AG04449 (cell line): ENCODE results near the gene RIMKLA.

ENCODE experiments used
- CTCF ChIA-PET: fragments of 350-600 bp; formaldehyde crosslinking; extraction: SDS; loops from one replicate; lab custom pipeline; 2021; ENCODE audit warnings: antibody characterized with exemption; lab: Yijun Ruan, JAX
- POLR2A ChIA-PET: fragments of 400-600, 350-600 bp; formaldehyde crosslinking; extraction: SDS; loops from one replicate; lab custom pipeline; 2020; ENCODE audit warnings: antibody characterized with exemption, inconsistent platforms; lab: Yijun Ruan, JAX
- DNase-seq: peaks from one replicate; pipeline ENCODE4 v3.0.0-alpha.2; 2010; ENCODE audit warnings: low read depth, low spot score
- H3K4me3 ChIP-seq: 2 replicates; pipeline ENCODE4 v1.5.1; 2011; ENCODE audit warnings: low read depth, mild to moderate bottlenecking, control low read depth, low read length
- TF ChIP-seq, protein P1 (sequence below): IDR thresholded peaks from one replicate; pipeline ENCODE4 v1.5.1; 2011; ENCODE audit warnings: mild to moderate bottlenecking, moderate library complexity, low read length, control low read depth, inconsistent platforms; ENCODE audit not compliant: insufficient read depth; ENCODE audit errors: missing control alignments

RIMKLA gene

GRCh38 chr1:42442662-42443061 lies 62.1 kb downstream of the RIMKLA start:
- CTCF ChIA-PET: no interaction called here
- no peak for DNase-seq

GRCh38 chr1:42449256-42449655 lies 68.7 kb downstream of the RIMKLA start:
- DNase-seq: no peak
- ChIA-PET CTCF (no interaction called here), POLR2A (no interaction called here)
- TF ChIP-seq, protein P1, sequence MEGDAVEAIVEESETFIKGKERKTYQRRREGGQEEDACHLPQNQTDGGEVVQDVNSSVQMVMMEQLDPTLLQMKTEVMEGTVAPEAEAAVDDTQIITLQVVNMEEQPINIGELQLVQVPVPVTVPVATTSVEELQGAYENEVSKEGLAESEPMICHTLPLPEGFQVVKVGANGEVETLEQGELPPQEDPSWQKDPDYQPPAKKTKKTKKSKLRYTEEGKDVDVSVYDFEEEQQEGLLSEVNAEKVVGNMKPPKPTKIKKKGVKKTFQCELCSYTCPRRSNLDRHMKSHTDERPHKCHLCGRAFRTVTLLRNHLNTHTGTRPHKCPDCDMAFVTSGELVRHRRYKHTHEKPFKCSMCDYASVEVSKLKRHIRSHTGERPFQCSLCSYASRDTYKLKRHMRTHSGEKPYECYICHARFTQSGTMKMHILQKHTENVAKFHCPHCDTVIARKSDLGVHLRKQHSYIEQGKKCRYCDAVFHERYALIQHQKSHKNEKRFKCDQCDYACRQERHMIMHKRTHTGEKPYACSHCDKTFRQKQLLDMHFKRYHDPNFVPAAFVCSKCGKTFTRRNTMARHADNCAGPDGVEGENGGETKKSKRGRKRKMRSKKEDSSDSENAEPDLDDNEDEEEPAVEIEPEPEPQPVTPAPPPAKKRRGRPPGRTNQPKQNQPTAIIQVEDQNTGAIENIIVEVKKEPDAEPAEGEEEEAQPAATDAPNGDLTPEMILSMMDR: no peak
- no peak overlapping the region for H3K4me3 ChIP-seq

More at GRCh38 chr1:42442662-42443061, 62.1 kb downstream of the RIMKLA start:
- no peak overlapping the region for H3K4me3 ChIP-seq
- TF ChIP-seq, protein P1: no peak
- POLR2A ChIA-PET: no interaction called here

GRCh38 chr1:42450061-42450460 lies 69.5 kb downstream of the RIMKLA start:
- H3K4me3 ChIP-seq: no peak overlapping the region
- POLR2A ChIA-PET: no interaction called here
- TF ChIP-seq, protein P1: no peak
- CTCF ChIA-PET: no interaction called here
- DNase-seq: no peak

DNA sequence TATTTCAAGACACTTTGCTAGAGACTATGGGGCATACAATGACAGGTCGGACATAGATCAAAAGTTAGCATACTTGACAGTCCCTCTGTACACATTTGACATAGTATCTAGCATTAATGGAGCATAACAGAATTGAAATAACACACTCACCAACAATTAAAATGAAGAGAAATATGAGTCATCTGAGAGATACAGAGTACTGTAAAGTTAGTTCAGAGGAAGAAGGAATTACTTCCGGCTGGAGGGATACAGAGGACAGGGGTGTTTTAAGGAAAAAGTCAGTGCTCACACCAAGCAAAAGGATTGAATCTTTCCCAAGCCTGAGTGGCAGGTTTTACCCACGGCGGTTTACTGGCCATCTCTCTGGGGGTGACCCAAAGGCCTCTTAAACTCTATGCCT lies 72.8 kb downstream of the RIMKLA start:
- DNase-seq: no peak
- TF ChIP-seq, protein P1: no peak
- CTCF ChIA-PET: no interaction called here
- H3K4me3 ChIP-seq: no peak overlapping the region
- POLR2A ChIA-PET: no interaction called here

GRCh38 chr1:42454403-42454802 lies 73.8 kb downstream of the RIMKLA start:
- POLR2A ChIA-PET: no interaction called here
- H3K4me3 ChIP-seq: no peak overlapping the region

GRCh38 chr1:42456010-42456753 lies 75.6 kb downstream of the RIMKLA start, which contains the start of the genes PPCS and ZMYND12:
Gene PPCS, plus strand, starts transcription at chr1:42456543. Its CDS starts 23 bp downstream, at chr1:42456566.
Gene ZMYND12, minus strand, starts transcription at chr1:42456022. Its CDS starts 25 bp downstream, at chr1:42455997.
- no peak for DNase-seq
- peak within 1 kb of the TSS; percentile 71 for H3K4me3 ChIP-seq
- CTCF ChIA-PET: no interaction called here
- POLR2A ChIA-PET: interaction anchor here (0.8 to 1.0 kb wide), 2 partner anchors 35 to 122 kb away, joined by 3 to 4 read pairs; partner anchors contain the start of gene FOXJ3
- TF ChIP-seq, protein P1: no peak

More at GRCh38 chr1:42454403-42454802, 73.8 kb downstream of the RIMKLA start:
- CTCF ChIA-PET: no interaction called here
- no peak for DNase-seq
- TF ChIP-seq, protein P1: no peak
